Suprapubic skin (tissue), 4 donors: ENCODE results near the gene NDUFB11. TPM values are rescaled to one million over a fixed set of nuclear protein-coding genes. Genes with fewer than 3 reads are reported as not detected.
A peak's percentile ranks its signal among the peaks of the same experiment; 100 is the strongest.

Source experiments
- DNase-seq, 2 donors: peaks; one replicate each; pipeline ENCODE4 v3.0.0-alpha.2; 2019; ENCODE audit warnings: low spot score in 2 of 2
- H3K27ac ChIP-seq: fragments of 200-600 bp; sonication (generic); one replicate; pipeline ENCODE4 v1.5.1; 2019
- H3K27me3 ChIP-seq: fragments of 200-600 bp; sonication (generic); one replicate; pipeline ENCODE4 v1.5.1; 2019
- H3K36me3 ChIP-seq: fragments of 200-600 bp; sonication (generic); one replicate; pipeline ENCODE4 v1.5.1; 2019
- H3K4me1 ChIP-seq: fragments of 200-600 bp; sonication (generic); one replicate; pipeline ENCODE4 v1.5.1; 2019
- H3K4me3 ChIP-seq: fragments of 200-600 bp; sonication (generic); one replicate; pipeline ENCODE4 v1.5.1; 2019; ENCODE audit warnings: mild to moderate bottlenecking
- H3K9me3 ChIP-seq: fragments of 200-600 bp; sonication (generic); one replicate; pipeline ENCODE4 v1.5.1; 2019
- EP300 ChIP-seq: sonication (generic); formaldehyde crosslinking; IDR thresholded peaks from one replicate; pipeline ENCODE4 v1.6.1; 2017; ENCODE audit warnings: antibody characterized with exemption
- POLR2A ChIP-seq, 2 donors: fragments of 450-650 bp; IDR thresholded peaks; one replicate each; pipeline ENCODE4 v1.6.1; 2017; ENCODE audit warnings: antibody characterized with exemption in 2 of 2, mild to moderate bottlenecking in 2 of 2, moderate library complexity in 2 of 2
- POLR2AphosphoS5 ChIP-seq, 3 donors: sonication (generic); formaldehyde crosslinking; IDR thresholded peaks; one replicate each; pipeline ENCODE4 v1.6.1; 2017; ENCODE audit warnings: antibody characterized with exemption in 3 of 3
- WGBS: methylation state at CpG from one replicate; pipeline ENCODE4 v1.1.5; 2018; 5-methylcytosine and 5-hydroxymethylcytosine counted together
- total RNA-seq, 4 donors: library from RNA; depleted of rRNA; stranded (reverse); fragments of >200 nt; gene quantifications; one replicate each; pipeline ENCODE4 v1.1.0, GENCODE V29; 2016
- TF ChIP-seq, protein P1 (sequence below), 2 donors: fragments of 200-600 bp in 1 of 2; fragments of 450-650 bp in 1 of 2; sonication (generic) in 1 of 2; IDR thresholded peaks; one replicate each; pipeline ENCODE4 v1.5.1; 2016 to 2019; ENCODE audit warnings: antibody characterized with exemption in 2 of 2, mild to moderate bottlenecking in 1 of 2, moderate library complexity in 1 of 2

Gene NDUFB11
- total RNA-seq, 4 donors from 2014 or later, result 28.0 to 67.3 (median 51.7) TPM

- H3K9me3 ChIP-seq, result no peaks in the 10 kb centered on the region
- DNase-seq, result peak; percentile 23 to 52
- WGBS, result 87% methylated on average over 27 of the region's 34 CpGs
Measured at GRCh38 chrX:47170861-47171692, 26.6 kb upstream of the NDUFB11 start.

DNA sequence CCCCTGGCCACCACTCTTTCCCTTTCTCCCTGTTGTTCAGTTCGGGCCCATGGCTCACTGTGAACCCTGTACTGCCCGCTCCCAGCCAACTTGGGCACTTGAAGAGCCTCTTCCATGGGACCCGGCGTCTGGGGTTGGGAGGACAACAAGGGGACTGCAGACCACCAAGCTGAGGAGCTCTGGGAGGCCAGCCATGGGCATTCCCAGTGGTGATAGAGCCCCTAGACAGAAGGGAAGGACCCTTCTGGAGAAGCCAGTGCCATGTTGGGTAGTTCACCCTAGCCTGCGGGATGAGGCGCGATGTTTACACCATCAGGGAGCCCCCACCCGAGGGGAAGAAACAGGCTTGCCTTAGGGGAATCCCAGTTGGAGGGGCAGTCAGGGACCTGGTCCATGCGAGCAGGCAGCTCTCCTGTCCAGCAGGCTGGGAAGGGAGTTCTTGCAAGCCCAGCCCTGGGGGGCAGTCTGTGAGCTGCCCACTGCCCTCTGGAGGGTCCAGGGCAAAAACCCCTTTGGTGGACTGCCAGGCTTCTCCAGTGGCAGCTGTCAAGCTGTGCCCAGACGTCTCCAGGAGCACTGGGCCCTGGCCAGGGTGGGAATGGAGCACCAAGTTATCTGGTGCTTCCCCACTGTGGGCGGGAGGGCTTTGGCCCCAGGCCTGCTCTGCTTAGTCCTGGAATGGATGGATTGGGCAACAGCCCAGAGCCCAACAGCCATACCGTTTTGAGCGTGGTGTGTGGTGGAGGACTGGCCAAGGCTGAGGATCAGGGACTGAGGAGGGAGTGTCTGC, 25.4 kb upstream of the NDUFB11 start:
- DNase-seq, result peak; percentile 60 to 61
- no peaks in the 10 kb centered on the region for H3K4me1 ChIP-seq
- 72% methylated on average over 11 of the region's 13 CpGs for WGBS
- H3K27me3 ChIP-seq, result no peaks in the 10 kb centered on the region
- H3K27ac ChIP-seq, result no peak overlapping the region
- no peak overlapping the region for H3K4me3 ChIP-seq
- TF ChIP-seq POLR2AphosphoS5 (IDR thresholded peaks at IDR 0.05) (no peak), POLR2A (IDR thresholded peaks at IDR 0.05) (no peak), EP300 (no peak)
- TF ChIP-seq, protein P1, sequence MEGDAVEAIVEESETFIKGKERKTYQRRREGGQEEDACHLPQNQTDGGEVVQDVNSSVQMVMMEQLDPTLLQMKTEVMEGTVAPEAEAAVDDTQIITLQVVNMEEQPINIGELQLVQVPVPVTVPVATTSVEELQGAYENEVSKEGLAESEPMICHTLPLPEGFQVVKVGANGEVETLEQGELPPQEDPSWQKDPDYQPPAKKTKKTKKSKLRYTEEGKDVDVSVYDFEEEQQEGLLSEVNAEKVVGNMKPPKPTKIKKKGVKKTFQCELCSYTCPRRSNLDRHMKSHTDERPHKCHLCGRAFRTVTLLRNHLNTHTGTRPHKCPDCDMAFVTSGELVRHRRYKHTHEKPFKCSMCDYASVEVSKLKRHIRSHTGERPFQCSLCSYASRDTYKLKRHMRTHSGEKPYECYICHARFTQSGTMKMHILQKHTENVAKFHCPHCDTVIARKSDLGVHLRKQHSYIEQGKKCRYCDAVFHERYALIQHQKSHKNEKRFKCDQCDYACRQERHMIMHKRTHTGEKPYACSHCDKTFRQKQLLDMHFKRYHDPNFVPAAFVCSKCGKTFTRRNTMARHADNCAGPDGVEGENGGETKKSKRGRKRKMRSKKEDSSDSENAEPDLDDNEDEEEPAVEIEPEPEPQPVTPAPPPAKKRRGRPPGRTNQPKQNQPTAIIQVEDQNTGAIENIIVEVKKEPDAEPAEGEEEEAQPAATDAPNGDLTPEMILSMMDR (IDR thresholded peaks at IDR 0.05), result no peak
- peaks cover 43% of the 10 kb centered on the region for H3K36me3 ChIP-seq
- H3K9me3 ChIP-seq, result no peaks in the 10 kb centered on the region

More at GRCh38 chrX:47170861-47171692, 26.6 kb upstream of the NDUFB11 start:
- Histone ChIP-seq H3K4me3 (no peak overlapping the region), H3K27me3 (no peaks in the 10 kb centered on the region), H3K36me3 (peaks cover 54% of the 10 kb centered on the region), H3K4me1 (no peaks in the 10 kb centered on the region), H3K27ac (no peak overlapping the region)
- TF ChIP-seq POLR2A (IDR thresholded peaks at IDR 0.05) (no peak), EP300 (no peak), POLR2AphosphoS5 (IDR thresholded peaks at IDR 0.05) (no peak)
- TF ChIP-seq, protein P1 (IDR thresholded peaks at IDR 0.05), result no peak

DNA sequence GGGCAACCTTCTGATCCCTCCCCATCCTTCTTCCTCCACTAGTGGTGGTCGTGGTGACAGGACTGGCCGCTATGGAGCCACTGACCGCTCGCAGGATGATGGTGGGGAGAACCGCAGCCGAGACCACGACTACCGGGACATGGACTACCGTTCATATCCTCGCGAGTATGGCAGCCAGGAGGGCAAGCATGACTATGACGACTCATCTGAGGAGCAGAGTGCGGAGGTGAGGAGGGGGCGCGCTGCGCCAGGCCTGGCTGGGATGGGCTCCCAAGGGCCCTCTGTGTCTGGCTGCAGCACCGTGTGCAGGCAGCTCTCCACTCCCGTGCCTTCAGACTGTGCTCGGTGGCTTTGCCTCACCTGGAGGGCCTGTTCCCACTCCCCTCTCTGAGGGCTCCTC, 24.8 kb upstream of the NDUFB11 start:
- WGBS, result 95% methylated on average over 18 of the region's 19 CpGs
- Histone ChIP-seq H3K27ac (no peak overlapping the region), H3K9me3 (no peaks in the 10 kb centered on the region), H3K4me3 (no peak overlapping the region), H3K27me3 (no peaks in the 10 kb centered on the region), H3K36me3 (peaks cover 36% of the 10 kb centered on the region), H3K4me1 (no peaks in the 10 kb centered on the region)
- DNase-seq, result peak; percentile 13 to 48
- TF ChIP-seq POLR2AphosphoS5 (IDR thresholded peaks at IDR 0.05) (no peak), POLR2A (IDR thresholded peaks at IDR 0.05) (no peak), EP300 (no peak)
- TF ChIP-seq, protein P1 (IDR thresholded peaks at IDR 0.05), result no peak

GRCh38 chrX:47168495-47169073, 24.1 kb upstream of the NDUFB11 start:
- WGBS, result 80% methylated on average over 6 of the region's 6 CpGs
- DNase-seq, result peak; percentile 21
- H3K4me3 ChIP-seq, result no peak overlapping the region
- H3K27ac ChIP-seq, result no peak overlapping the region
- H3K9me3 ChIP-seq, result no peaks in the 10 kb centered on the region
- H3K27me3 ChIP-seq, result no peaks in the 10 kb centered on the region
- H3K4me1 ChIP-seq, result no peaks in the 10 kb centered on the region
- no peak for TF ChIP-seq POLR2A (IDR thresholded peaks at IDR 0.05)
- TF ChIP-seq EP300, result no peak
- TF ChIP-seq, protein P1 (IDR thresholded peaks at IDR 0.05), result no peak
- TF ChIP-seq POLR2AphosphoS5 (IDR thresholded peaks at IDR 0.05), result no peak
- H3K36me3 ChIP-seq, result peaks cover 30% of the 10 kb centered on the region
